Body of pancreas (tissue), 4 donors: ENCODE measurements around the gene MKRN2.

ENCODE experiments used
- CTCF ChIP-seq, 7 experiments: fragments of 450-650 bp in 4 of 7; fragments of 200-600 bp in 3 of 7; sonication (generic) in 3 of 7; IDR thresholded peaks; one replicate each; pipeline ENCODE4 v1.5.1; 2016 to 2019; ENCODE audit warnings: antibody characterized with exemption in 7 of 7
- POLR2A ChIP-seq, 3 donors: fragments of 450-650 bp; IDR thresholded peaks; one replicate each; pipeline ENCODE4 v1.6.1; 2016; ENCODE audit warnings: antibody characterized with exemption in 3 of 3, mild to moderate bottlenecking in 2 of 3

- TF ChIP-seq POLR2A (IDR thresholded peaks at IDR 0.05) (no peak), CTCF (IDR thresholded peaks at IDR 0.05) (no peak)
Measured at GRCh38 chr3:12509466-12509865, 47.4 kb upstream of the MKRN2 start.
